ENCODE data around the gene RPL13.

RPL13 gene

DNA sequence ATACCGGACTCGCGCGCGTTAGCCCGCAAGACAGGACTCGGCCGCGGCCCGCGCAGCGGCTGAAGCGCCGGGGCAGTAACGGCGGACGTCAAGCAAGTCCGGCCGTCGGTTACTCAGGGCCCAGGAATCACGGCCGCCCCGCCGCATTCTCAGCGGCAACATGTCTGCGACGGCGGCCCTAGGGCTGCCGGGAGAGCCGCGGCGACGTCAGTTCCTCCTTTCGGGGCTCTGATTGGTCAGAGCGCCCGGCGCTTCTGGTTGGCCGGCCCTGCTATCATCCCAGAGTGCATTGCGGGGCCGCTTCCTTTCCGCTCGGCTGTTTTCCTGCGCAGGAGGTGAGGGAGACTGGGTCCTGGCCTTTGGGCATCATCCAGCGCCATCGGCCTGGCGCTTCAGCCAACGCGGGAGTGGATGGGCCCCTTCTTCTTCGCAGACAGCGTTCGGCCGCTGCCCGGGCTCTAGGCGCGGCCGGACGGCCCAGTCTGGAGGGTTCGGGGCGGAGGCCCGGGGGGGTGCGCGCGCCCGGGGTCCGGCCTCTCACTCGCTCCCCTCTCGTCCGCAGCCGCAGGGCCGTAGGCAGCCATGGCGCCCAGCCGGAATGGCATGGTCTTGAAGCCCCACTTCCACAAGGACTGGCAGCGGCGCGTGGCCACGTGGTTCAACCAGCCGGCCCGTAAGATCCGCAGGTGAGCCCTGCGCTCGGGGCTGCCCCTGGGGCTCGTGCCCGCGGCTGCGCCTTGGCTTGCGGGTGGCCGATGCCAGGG, at the start of gene RPL13:
TSS of gene RPL13 (plus strand) at position 305 of the 764 bp plus-strand sequence. CDS start at position 583, 278 bp downstream.
- peak; percentile 97 for DNase-seq

DNA sequence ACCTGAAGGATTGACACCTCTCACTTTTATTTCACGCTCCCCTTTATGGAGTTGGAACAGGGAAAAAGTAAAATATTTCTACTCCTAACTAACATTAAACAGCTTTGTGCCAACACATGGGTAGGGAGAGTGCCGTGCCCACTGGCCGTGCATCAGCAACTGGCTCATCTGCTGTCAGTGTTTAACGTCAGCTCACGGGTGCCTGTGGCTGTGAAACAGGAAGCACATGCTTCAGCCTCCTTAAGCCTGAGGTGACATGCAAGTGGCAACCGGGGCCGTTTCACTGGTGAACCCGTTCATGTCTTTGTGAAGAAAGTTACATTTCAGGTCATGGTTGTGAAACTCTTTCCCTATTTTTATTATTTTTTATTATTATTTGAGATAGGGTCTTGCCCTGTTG, 49.1 kb upstream of the RPL13 start:
- DNase-seq, result no peak

DNA sequence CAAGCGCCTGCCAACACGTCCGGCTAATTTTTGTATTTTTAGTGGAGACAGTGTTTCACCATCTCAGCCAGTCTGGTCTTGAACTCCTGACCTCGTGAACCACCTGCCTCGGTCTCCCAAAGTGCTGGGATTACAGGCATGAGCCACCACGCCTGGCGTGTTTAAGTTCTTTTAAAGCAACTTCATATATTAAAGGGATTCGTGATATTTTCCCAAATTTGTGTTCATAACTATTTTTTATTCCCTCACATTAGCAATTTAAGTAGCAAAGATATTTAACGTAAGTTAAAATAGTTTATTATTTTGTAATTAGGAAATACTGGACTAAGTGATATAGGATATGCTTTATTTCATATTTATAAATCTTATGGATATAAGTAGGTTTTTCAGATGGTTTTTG, 48.0 kb upstream of the RPL13 start:
- DNase-seq, result no peak

DNA sequence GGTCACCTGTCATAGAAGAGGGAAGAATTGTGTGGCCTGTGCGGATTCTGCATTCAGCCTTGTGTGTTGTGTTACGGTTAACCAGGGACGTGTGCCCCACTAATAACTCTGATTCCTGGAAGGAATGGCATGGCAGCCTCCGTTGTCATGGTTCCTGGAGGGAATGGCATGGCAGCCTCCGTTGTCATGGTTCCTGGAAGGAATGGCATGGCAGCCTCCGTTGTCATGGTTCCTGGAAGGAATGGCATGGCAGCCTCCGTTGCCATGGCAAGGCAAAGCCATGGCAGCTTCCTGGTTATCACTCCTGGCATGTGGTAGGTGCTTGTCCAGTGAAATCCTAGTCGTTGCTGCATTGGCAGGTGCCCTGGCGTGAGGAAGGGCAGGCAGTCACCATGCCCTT, 43.4 kb upstream of the RPL13 start:
- DNase-seq, result no peak

DNA sequence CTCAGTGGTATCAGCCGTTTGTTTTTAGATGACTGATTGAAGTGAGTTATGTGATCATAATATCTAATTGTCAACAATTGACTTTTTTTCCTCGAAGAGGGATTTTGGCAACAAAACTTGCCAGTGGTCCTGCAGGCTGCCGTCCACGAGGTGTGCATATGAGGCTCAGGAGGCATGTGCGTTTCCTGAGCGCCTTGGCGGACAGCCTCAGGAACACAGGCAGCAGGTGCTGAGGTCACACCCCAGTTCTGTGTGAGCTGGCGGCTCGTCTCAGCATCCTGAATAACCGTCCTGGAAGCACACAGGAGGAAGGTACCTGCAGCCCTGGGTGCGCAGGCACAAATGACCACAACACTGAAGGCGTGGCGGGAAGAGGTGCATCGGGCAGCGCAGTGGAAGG, 40.6 kb upstream of the RPL13 start:
- no peak for DNase-seq

DNA sequence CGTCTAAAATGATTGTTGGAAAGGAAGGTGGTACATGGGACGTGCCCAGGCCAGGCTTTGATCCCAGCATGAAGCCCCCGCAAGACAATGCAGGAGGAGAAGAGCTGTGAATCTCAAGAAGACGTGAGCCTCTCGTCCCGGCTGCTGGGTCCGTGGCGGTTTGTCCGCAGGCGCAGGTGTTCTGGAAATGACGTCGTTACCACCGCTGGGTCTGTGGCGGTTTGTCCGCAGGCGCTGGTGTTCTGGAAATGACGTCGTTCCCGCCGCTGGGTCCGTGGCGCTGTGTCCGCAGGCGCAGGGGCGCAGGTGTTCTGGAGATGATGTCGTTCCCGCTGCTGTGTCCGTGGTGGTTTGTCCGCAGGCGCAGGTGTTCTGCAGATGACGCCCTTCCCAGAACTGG, 38.2 kb upstream of the RPL13 start:
- DNase-seq, result no peak

DNA sequence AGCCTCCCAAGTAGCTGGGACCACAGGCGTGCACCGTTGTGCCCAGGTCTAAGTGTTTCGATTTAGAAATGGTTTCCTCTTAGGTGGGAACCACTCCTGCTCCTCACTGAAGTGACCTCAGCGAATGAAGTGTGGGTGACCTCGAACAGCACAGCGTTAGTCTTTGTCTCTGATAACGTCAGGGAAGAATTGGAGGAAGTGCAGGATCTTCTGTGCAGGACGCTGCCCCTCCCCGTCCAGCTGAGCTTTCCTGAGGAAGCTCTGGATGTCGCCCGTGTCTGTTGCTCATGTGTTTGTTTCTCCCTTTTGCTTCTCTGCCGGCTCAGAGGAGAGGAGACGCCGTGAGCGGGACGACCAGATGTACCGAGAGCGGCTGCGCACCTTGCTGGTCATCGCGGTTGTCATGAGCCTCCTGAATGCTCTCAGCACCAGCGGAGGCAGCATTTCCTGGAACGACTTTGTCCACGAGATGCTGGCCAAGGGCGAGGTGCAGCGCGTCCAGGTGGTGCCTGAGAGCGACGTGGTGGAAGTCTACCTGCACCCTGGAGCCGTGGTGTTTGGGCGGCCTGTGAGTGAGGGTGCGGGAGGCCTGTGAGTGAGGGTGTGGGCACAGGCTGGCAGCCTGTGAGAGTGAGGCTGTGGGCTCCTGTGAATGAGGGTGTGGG, 36.7 kb upstream of the RPL13 start:
- DNase-seq, result no peak

DNA sequence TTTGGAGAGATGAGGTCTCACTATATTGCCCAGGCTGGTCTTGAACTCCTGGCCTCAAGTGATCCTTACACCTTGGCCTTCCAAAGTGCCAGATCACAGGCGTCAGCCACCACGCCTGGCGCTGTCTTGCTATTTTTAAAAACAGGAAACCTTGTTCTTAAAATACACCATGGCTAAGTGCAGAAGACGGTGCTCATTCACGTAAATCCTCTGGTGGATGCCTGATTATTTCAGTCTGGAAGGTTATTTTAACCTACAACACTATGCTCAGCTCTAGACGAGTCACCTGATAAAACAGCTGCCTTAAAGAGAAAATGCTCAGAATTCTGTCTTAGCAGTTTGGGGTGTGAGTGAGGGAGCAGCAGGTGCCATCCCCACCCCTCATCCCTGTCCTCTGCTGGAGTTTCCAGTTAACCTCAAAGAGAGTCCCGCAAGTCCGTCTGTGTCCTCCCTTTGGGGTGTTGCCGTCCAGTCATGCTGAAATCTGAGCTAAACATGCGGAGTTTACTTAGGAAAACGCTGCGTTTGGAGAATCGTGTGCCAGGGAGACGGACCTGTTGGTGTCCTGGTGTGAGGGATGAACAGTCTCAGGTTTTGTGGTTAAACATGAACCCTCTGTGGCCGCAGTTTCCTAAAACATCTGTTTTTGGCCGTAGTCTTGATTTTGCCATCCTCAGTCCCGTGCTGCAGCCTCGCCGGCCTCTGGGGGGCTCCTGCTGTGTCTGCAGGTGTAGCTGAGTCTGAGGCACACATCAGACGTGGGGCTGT, 35.2 kb upstream of the RPL13 start:
- no peak for DNase-seq

DNA sequence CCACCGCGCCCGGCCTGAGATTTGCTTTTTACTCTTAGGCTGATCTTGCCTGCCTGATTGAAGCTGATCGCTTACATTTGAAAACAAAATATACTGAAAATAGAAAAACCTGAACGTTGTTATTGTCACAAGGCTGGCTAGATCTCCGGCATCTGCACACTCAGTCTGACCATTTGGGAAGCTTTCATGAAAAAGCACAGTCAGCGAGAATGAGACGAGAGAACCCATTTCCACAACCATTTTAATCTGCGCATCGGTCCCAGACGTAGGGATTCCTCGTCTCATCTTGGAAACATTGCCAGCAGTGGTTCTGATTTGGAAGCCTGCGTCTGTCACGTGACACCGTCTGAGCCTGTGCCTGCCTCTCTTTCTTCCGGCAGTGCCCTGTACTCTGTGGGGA, 31.4 kb upstream of the RPL13 start:
- no peak for DNase-seq

DNA sequence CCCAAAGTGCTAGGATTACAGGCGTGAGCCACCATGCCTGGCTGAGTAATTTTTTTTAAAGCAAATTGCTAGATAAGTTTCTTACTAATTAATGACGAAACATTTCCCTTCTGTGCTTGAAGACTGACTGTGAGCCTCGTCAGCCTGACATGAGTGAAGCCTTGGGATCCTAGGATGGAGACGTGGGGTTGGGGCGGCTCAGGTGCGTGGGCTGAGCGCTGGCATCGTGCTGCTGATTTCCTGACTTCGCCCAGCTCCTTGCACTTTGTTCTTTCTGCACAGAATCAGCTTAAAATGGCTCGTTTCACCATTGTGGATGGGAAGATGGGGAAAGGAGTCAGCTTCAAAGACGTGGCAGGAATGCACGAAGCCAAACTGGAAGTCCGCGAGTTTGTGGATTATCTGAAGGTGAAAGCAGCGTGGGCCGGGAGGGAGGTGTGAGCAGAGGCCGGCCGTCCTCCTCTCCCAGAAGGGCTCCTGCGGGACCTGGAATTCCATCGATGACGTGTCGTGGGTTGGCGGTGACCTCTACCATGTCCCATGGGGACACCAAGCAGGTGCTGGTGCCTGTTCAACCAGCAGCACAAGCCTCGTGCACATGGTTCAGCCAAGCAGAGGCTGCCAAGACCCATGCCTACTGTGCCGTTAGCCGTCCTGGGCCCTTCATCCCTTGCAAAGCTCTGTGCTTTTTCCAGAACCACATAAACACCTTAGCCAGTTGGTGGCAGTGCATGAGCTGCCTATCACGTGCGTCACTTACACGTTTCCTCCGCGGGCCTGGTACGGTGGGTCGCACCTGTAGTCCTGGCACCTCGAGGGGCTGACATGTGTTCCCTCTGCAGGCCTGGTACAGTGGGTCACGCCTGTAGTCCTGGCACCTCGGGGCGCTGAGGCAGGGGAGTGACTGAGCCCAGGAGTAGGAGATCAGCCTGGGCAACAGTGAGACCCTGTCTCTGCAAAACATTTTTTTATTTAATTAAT, 29.8 kb upstream of the RPL13 start:
- no peak for DNase-seq

DNA sequence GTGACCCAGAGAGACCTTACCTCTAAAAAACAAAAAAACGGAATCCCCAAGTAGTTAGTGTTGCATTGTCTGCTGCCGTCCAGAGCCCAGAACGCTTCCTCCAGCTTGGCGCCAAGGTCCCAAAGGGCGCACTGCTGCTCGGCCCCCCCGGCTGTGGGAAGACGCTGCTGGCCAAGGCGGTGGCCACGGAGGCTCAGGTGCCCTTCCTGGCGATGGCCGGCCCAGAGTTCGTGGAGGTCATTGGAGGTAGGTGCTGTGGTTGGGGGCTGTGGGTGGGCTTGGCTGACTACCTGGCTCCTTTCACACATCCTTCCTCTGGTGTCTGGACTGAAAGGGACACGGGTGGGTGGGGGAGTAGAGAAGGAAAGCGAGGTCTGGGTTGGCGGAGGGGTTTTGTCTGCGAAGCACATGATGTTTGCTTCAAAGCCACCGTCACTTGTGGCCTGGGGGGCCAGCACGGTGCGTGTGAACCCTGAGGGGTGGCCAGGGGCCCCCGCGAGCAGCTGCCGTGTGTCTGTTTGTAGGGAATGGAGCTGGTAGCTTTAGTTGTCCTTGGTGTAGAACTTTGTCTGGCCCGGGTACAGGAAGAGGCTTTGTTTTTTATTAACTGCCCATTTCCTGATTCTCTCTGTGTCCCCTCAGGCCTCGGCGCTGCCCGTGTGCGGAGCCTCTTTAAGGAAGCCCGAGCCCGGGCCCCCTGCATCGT, 28.5 kb upstream of the RPL13 start:
- no peak for DNase-seq

DNA sequence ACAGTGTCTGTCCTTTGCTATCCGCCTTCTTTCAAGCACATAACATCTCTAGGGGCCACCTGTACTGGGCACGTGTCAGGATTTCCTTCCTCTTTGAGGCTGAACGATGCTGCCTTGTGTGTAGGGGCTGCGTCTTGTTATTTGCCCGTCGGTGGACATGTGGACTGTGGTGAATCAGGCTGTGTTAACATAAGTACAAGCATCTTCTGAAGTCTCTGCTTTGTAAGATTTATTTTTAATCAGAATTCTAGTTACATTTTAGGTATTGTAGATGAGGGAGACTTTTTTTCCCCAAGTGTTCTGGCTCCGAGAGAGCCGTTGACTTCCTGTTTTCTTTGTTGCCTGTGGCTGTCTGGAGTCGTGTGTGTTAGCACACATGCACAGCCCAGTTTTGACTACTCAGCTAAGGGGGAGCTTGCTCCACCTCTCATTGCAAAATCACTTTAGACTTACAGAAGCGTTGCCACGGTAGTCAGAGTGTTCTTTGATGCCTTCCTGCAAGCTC, 26.2 kb upstream of the RPL13 start:
- DNase-seq, result no peak

DNA sequence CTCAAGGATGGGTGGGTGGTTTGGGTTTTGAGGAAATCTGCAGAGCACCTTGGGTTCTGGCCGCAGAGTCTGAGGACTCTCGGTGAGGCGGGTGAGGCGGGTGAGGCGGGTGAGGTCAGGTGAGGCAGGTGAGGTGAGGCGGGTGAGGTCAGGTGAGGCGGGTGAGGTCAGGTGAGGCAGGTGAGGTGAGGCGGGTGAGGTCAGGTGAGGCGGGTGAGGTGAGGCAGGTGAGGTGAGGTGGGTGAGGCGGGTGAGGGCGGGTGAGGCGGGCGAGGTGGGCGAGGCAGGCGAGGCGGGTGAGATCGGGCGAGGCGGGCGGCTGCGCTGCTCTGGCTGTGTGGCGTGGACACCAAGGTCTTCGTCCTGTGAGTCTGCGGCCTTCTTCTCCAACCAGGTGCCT, 24.1 kb upstream of the RPL13 start:
- DNase-seq, result no peak

DNA sequence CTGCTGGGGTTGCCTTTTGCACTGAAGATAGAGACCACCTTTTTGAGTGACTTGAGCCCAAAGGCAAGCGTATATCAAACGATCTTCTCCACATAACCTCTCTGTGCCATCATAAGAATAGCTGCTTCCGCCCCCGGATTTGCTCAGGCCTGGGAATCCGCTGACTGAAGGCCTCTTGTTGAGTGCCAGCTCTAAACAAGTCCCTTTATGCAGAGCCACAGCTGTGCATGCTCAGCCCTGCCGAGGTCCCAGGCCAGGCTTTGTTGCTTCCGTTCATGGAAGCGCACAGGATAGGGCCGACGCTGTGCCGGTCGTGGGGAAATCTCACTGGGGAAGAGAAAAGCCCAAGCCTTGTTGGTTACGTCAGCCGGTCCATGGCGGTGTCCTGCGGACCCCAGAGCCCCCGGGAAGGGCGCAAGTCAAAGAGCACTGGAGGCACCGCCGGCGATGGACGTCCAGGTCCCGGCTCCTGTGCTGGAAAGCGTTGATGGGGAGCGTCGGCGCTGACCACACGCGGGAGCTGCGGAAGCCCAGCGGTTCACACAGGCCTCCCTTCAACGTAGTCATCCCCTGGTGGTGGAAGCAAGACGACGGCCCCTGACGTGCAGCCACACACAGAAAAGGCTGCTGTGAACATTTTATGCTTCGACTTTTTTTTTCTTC, 23.5 kb upstream of the RPL13 start:
- DNase-seq, result no peak

DNA sequence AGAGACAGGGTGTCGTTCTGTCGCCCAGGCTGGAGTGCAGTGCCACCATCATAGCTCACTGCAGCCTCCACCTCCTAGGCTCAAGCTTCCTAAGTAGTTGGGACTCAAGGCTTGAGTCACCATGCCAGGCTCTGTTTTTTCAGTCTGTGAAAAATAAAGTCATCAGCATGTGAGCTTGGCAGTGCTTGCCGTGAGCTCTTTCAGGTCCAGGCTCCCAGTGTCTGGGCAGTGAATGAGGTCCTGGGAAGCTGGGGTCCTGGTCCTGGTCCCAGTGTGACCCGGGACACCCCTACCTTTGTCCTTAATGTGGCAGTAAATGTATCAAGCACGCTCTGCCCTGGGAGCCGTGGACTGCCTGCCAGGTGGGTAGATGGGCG, 22.9 kb upstream of the RPL13 start:
- DNase-seq, result no peak

DNA sequence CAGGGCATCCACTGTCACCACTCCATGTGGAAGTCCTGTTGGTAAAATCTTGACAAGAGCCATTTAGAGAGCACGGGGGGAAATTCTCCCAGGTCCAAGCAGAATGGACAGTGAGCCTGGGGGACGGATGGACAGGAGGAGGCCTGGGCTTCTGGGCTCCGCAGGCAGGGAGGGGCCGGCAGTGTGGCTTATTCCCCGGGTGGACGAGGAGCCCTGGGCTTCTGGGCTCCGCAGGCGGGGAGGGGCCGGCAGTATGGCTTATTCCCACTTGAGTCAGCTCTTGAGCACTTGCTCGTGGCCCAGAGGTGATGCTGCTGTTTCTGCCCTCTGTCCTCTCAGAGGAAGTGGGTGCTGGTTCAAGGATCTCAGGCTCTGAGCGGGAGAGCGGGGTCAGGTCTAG, 22.2 kb upstream of the RPL13 start:
- no peak for DNase-seq

DNA sequence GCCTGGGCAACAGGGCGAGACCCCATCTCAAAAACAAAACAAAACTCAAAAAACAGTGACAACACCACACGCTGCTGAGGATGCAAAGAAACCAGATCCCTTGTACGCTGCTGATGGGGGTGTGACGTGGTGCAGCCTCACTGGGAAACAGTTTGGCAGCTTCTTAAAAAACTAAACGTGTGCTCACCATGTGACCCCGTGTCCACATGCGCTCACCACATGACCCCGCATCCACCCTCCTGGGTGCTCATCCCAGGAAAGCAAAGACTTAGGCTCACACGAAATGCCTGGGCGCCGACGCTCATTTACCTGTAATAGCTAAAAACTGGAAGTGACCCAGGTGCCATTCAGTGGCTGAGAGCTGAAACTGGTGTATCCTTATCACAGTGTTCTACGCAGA, 19.9 kb upstream of the RPL13 start:
- DNase-seq, result no peak

DNA sequence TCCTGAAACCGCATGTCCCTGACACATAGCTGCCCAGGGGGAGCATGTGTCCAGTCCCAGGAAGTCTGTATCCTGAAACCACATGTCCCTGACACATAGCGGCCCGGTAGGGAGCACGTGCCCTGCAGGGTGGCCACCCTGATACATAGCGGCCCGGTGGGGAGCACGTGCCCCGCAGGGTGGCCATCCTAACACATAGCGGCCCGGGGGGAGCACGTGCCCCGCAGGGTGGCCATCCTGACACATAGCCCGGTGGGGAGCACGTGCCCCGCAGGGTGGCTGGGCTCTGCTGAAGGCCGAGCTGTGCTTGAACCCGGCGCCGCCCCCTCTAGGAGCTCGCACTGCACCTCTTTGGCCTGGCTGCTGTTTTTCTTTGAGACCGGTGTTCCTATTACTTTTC, 18.7 kb upstream of the RPL13 start:
- DNase-seq, result no peak

DNA sequence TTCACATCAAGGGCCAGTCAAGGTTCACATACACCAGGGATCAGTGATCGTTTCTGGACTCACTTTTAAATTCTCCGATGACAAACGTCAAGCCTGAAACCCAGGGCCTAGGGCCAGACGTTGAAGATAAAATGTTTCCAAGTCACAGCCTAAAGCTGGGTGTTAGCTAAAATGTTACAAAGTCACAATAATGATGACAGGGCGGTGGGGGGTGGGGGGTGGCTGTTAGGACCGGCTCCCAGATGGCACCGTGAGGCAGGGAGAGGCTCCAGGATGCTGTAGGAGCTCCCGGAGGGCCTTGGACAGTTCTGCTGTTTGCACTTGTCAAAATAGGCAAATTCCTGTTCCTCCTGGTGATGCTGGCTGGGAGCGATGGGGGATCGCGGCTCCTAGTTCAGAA, 16.4 kb upstream of the RPL13 start:
- DNase-seq, result no peak

DNA sequence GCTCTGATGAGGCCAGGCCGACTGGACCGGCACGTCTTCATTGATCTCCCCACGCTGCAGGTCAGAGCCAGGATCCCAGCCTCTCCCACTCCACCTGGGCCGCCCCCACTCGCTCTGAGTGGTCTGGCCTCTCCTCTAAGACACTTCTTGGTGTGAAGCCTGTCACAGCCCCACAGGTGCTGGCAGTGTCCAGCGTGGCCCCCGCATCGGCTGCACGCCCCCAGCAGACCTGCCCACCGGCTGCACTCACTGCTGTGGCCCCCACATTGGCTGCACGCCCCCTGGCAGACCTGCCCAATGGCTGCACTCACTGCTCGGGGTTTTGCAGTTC, 15.8 kb upstream of the RPL13 start:
- DNase-seq, result no peak

DNA sequence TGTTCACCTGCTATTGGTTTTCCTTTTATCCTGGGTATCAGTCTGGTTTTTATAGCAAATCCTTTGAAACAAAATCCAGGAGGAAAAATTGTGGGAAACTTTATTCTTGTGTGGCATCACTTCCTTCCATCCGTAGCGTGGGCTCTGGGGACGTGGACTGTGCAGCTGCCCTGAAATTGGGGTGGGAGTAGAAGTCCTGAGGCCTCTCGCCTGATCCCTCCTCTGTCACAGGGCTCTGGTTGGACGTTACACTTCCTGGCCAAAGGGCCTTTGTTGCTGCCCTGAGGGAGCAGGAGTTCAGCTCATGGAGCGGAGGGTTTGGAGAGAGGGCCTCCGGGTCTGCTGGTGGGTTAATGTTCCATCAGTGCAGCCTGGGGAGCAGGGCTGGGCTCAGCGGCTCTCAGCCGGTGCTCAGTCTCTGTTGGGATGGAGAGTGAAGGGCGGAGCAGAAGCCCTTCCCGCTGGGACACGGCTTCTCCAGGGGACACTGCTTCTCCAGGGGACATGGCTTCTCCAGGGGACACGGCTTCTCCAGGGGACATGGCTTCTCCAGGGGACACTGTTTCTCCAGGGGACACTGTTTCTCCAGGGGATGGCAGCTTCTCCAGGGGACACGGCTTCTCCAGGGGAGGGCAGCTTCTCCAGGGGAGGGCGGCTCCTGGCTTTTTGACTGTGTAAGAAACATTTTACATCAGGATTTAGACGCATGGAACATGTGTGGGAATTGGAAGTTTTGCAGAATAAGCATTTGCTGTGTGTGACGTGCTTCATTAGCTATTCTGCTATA, 15.2 kb upstream of the RPL13 start:
- no peak for DNase-seq

Measured in activated effector memory CD4-positive, alpha-beta T cell treated with anti-CD3 and anti-CD28 coated beads, Interleukin-2, amount 50 U/mL, for 16 hours (primary cell).